ENCODE data around the gene MPRIP. TPM values are rescaled to one million over a fixed set of nuclear protein-coding genes. Genes with fewer than 3 reads are reported as not detected.
A peak's percentile ranks its signal among the peaks of the same experiment; 100 is the strongest.

MPRIP gene
- total RNA-seq, 2 experiments from 2014 or later = 196 to 207 TPM

DNA sequence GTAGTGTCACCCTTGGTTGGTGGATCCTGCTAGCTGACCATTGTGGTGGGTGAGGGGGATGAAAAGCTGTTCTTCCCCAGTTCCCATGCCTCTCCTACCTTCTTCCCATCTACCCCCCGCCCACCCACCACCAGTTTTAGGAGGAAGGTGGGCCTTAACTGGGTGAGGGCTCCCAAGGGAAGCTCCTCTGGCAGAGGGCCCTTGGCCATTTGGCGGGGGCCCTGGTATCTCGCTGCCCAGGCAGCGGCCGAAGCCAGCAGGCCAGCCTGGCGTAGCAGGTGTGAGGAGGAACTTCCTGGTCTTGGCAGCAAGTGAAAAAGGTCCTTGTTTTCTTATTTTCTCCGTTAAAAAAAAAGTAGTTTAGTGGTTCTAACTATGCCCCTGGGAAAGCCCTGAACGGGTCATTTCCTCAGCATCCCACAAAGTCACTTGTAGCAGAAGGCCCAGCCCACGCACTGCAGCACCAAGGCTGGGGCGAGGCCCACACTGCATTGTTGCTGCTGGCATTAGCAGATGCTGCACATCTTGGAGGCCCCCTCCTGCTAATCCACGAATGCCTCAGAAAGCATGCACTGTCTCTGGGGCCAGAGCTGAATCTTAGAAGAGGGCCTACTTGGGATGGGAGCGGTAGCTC lies 72.5 kb downstream of the MPRIP start:
- H3K36me3 Mint-ChIP-seq (ENCODE audit: low read depth) = no peaks in the 10 kb centered on the region
- H3K27me3 Mint-ChIP-seq = no peaks in the 10 kb centered on the region
- DNase-seq = no peak
- H3K27ac Mint-ChIP-seq = peak overlapping the region; percentile 60
- no peak overlapping the region for H3K4me3 Mint-ChIP-seq
- ChIA-PET POLR2A (no interaction called here), CTCF (no interaction called here)
- H3K4me1 Mint-ChIP-seq = peaks cover 64% of the 10 kb centered on the region
- no peaks in the 10 kb centered on the region for H3K9me3 Mint-ChIP-seq

DNA sequence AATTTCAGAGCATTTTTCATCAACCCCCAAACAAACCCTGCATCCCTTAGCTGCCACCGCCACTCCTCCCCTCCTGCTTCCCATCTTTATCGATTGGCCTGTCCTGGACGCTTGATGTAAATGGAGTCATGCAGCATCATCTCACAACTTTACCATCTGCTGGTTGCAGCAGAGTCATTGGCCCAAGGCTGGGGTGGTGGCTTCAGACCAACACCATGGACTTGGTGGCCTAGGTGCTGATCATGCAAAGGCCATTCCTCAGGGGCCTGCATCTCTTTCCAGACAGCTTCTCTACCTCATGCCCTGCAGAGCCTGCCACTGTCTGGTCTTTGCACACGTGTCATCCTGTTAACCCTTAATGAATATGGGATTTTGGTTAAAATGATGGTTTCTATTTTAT lies 73.4 kb downstream of the MPRIP start:
- DNase-seq = no peak
- Mint-ChIP-seq H3K4me3 (no peak overlapping the region), H3K36me3 (ENCODE audit: low read depth) (no peaks in the 10 kb centered on the region), H3K27ac (no peak overlapping the region), H3K4me1 (peaks cover 63% of the 10 kb centered on the region), H3K27me3 (no peaks in the 10 kb centered on the region), H3K9me3 (no peaks in the 10 kb centered on the region)
- POLR2A ChIA-PET = no interaction called here
- CTCF ChIA-PET = no interaction called here

- CTCF ChIA-PET = no interaction called here
- Mint-ChIP-seq H3K4me3 (no peak overlapping the region), H3K36me3 (ENCODE audit: low read depth) (no peaks in the 10 kb centered on the region), H3K4me1 (peaks cover 68% of the 10 kb centered on the region), H3K9me3 (no peaks in the 10 kb centered on the region), H3K27me3 (no peaks in the 10 kb centered on the region), H3K27ac (no peak overlapping the region)
- POLR2A ChIA-PET = no interaction called here
- DNase-seq = no peak
These were observed 74.1 kb downstream of the MPRIP start for GRCh38 chr17:17116406-17116805.

DNA sequence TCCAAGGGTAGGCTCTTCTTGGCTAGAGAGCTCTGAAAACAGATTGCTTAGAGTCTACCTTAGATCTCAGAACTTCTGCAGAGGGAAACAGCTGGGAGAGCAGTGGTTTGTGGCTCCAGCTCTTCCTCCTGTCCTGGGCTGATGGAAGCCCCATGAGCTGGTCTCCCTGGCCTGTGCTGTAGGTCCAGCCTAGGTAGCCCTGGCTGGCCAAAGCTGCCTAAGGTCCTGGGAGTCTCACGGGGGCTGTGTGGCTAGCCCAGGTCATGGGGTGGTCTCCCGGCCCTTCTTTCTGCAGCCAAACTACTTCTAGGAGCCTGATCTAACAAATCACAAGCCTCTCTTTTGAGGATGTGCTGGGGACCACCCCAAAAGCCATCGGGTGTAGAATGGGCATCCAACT lies 75.7 kb downstream of the MPRIP start:
- ChIA-PET CTCF (interaction anchor here (0.9 kb wide), 1 partner anchor 10 kb away, joined by 3 read pairs; no protein-coding TSS in a partner anchor), POLR2A (no interaction called here)
- Mint-ChIP-seq H3K9me3 (no peaks in the 10 kb centered on the region), H3K27me3 (no peaks in the 10 kb centered on the region), H3K36me3 (ENCODE audit: low read depth) (no peaks in the 10 kb centered on the region), H3K27ac (peak overlapping the region; percentile 93), H3K4me1 (peaks cover 76% of the 10 kb centered on the region), H3K4me3 (no peak overlapping the region)
- DNase-seq = no peak

- no peaks in the 10 kb centered on the region for H3K36me3 Mint-ChIP-seq (ENCODE audit: low read depth)
- ChIA-PET CTCF (no interaction called here), POLR2A (no interaction called here)
- H3K4me3 Mint-ChIP-seq = no peak overlapping the region
- H3K4me1 Mint-ChIP-seq = peaks cover 78% of the 10 kb centered on the region
- no peaks in the 10 kb centered on the region for H3K9me3 Mint-ChIP-seq
- H3K27me3 Mint-ChIP-seq = no peaks in the 10 kb centered on the region
- no peak for DNase-seq
- peak overlapping the region; percentile 93 for H3K27ac Mint-ChIP-seq
These were observed 76.1 kb downstream of the MPRIP start for GRCh38 chr17:17118399-17118798.

DNA sequence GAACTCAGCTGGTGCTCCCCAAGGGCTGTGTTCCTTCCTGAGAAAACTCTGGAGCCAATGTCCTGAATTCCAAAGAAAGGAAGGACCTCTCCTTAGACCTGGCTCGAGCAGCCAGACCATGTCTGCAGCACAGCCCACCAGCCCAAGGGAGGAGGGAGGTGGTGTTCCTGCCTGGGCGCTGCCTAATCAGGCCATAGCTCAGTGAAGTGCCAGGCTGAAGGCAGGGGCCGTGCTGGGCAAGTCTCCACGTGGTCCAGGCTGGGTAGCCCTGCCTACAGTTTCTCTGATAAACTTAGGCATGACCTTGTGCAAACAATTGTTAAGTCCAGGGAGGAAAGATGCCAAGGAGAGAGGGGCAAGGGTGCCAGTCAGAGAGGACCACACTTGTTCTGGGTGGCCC lies 76.8 kb downstream of the MPRIP start:
- Mint-ChIP-seq H3K4me1 (peaks cover 78% of the 10 kb centered on the region), H3K4me3 (no peak overlapping the region), H3K27me3 (no peaks in the 10 kb centered on the region), H3K36me3 (ENCODE audit: low read depth) (no peaks in the 10 kb centered on the region), H3K27ac (peak overlapping the region; percentile 93), H3K9me3 (no peaks in the 10 kb centered on the region)
- ChIA-PET POLR2A (interaction anchor here (0.7 to 2.5 kb wide), 7 partner anchors 9 to 117 kb away, joined by 3 to 8 read pairs (median 5); partner anchors contain the start of gene FLCN), CTCF (interaction anchor here (1.0 to 1.2 kb wide), 2 partner anchors 9 to 118 kb away, joined by 3 read pairs; partner anchors contain the start of gene FLCN)
- no peak for DNase-seq

DNA sequence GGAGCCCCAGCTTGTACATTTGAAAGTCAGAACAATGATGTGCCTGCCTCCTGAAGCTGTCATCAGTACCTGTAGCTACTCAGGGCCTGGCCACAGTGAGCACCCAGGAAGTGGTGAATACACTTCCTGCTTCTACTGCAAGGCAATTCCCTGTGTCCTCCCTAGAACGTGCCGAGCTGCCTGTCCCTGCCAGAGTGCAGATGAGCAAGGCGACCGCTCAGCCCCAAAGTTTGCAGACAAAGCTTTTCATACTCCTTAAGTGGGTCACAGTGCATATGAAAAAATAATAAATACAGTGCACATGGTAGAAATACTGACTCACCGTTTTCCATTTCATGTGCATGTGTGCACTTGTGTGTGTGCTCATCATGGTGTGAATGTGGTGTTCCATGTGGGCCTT lies 77.3 kb downstream of the MPRIP start:
- Mint-ChIP-seq H3K4me3 (no peak overlapping the region), H3K9me3 (no peaks in the 10 kb centered on the region), H3K4me1 (peaks cover 77% of the 10 kb centered on the region), H3K27me3 (no peaks in the 10 kb centered on the region), H3K27ac (peak overlapping the region; percentile 93), H3K36me3 (ENCODE audit: low read depth) (no peaks in the 10 kb centered on the region)
- DNase-seq = peak; percentile 78
- POLR2A ChIA-PET = interaction anchor here (0.7 to 2.5 kb wide), 8 partner anchors 9 to 161 kb away, joined by 3 to 8 read pairs (median 4); partner anchors contain the start of gene FLCN
- CTCF ChIA-PET = interaction anchor here (1.0 to 1.2 kb wide), 2 partner anchors 9 to 118 kb away, joined by 3 read pairs; partner anchors contain the start of gene FLCN

- no peak overlapping the region for H3K4me3 Mint-ChIP-seq
- POLR2A ChIA-PET = interaction anchor here (0.9 to 2.5 kb wide), 6 partner anchors 10 to 184 kb away, joined by 3 to 8 read pairs (median 3); partner anchors contain the start of genes FLCN and PLD6
- H3K27me3 Mint-ChIP-seq = no peaks in the 10 kb centered on the region
These were observed 78.0 kb downstream of the MPRIP start for GRCh38 chr17:17120294-17120693.

GRCh38 chr17:17120701-17121100 lies 78.4 kb downstream of the MPRIP start:
- Mint-ChIP-seq H3K9me3 (no peaks in the 10 kb centered on the region), H3K36me3 (ENCODE audit: low read depth) (no peaks in the 10 kb centered on the region), H3K4me1 (peaks cover 77% of the 10 kb centered on the region), H3K4me3 (no peak overlapping the region), H3K27me3 (no peaks in the 10 kb centered on the region), H3K27ac (peak overlapping the region; percentile 93)
- CTCF ChIA-PET = interaction anchor here (0.8 to 1.0 kb wide), 2 partner anchors 10 to 21 kb away, joined by 3 read pairs; no protein-coding TSS in a partner anchor
- POLR2A ChIA-PET = interaction anchor here (1.1 to 2.5 kb wide), 5 partner anchors 11 to 183 kb away, joined by 3 to 8 read pairs (median 3); partner anchors contain the start of genes FLCN and PLD6
- no peak for DNase-seq

More at GRCh38 chr17:17120294-17120693, 78.0 kb downstream of the MPRIP start:
- Mint-ChIP-seq H3K4me1 (peaks cover 77% of the 10 kb centered on the region), H3K9me3 (no peaks in the 10 kb centered on the region), H3K36me3 (ENCODE audit: low read depth) (no peaks in the 10 kb centered on the region), H3K27ac (peak overlapping the region; percentile 93)
- no peak for DNase-seq
- CTCF ChIA-PET = interaction anchor here (0.8 to 1.2 kb wide), 2 partner anchors 8 to 21 kb away, joined by 3 read pairs; no protein-coding TSS in a partner anchor

GRCh38 chr17:17121162-17121561 lies 78.9 kb downstream of the MPRIP start:
- DNase-seq = no peak
- POLR2A ChIA-PET = interaction anchor here (1.1 to 2.5 kb wide), 5 partner anchors 11 to 183 kb away, joined by 3 to 8 read pairs (median 3); partner anchors contain the start of genes FLCN and PLD6
- Mint-ChIP-seq H3K27me3 (no peaks in the 10 kb centered on the region), H3K4me1 (peaks cover 79% of the 10 kb centered on the region), H3K36me3 (ENCODE audit: low read depth) (no peaks in the 10 kb centered on the region), H3K27ac (peak overlapping the region; percentile 93), H3K9me3 (no peaks in the 10 kb centered on the region), H3K4me3 (no peak overlapping the region)
- CTCF ChIA-PET = interaction anchor here (0.8 to 1.3 kb wide), 4 partner anchors 9 to 21 kb away, joined by 3 to 5 read pairs (median 3); no protein-coding TSS in a partner anchor

DNA sequence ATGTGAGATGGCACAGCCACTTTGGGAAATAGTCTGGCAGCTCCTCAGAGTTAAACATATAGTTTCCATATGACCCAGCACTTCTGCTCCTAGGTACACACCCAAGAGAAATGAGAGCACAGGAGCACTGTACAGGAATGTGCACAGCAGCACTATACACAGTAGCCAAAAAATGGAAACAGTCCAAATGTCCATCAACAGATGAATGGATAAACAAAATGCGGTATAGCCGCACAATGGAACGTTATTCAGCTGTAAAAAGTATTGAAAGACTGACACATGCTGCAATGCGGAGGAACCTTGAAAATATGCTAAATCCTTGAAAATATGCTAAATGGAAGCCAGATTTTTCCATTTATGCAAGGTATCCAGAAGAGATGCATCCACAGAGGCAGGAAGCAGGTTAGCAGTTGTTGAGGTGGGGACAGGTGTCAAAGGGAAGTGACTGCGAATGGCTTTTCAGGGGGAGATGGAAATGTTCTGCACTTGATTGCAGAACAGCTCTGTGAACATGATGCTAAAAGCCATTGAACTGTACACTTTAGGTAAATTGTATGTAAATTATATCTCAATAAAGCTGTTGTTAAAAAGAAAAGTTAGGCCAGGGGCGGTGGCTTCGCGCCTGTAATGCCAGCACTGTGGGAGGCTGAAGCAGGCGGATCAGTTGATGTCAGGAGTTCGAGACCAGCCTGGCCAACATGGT lies 80.7 kb downstream of the MPRIP start:
- no peak overlapping the region for H3K27ac Mint-ChIP-seq
- H3K9me3 Mint-ChIP-seq = no peaks in the 10 kb centered on the region

DNA sequence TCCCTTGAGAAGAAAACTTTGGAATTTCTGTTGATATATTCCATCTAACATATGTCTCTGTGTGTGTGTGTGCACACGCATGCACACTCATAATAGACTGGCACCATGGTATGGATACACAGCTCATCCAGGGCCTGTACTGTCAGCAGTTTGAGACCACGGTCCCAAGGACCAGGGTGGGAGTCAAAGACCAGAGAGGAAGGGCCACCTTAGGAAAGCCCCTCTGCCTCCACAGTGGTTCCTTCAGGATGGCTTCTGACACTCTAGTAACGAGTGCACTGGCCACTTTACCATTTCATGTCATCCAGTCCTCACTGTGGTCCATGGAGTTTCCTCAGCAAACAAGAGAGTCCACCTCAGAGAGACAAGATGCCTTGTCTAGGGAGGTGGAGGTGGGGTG lies 82.1 kb downstream of the MPRIP start:
- Mint-ChIP-seq H3K27me3 (no peaks in the 10 kb centered on the region), H3K4me3 (no peak overlapping the region), H3K4me1 (peaks cover 67% of the 10 kb centered on the region), H3K9me3 (no peaks in the 10 kb centered on the region), H3K36me3 (ENCODE audit: low read depth) (peaks cover 5% of the 10 kb centered on the region), H3K27ac (peak overlapping the region; percentile 36)
- no peak for DNase-seq
- ChIA-PET CTCF (no interaction called here), POLR2A (interaction anchor here (1.5 kb wide), 1 partner anchor 136 kb away, joined by 3 read pairs; no protein-coding TSS in a partner anchor)

More for the DNA sequence above, 80.7 kb downstream of the MPRIP start:
- CTCF ChIA-PET = interaction anchor here (1.2 to 1.3 kb wide), 2 partner anchors 14 to 19 kb away, joined by 3 to 5 read pairs; no protein-coding TSS in a partner anchor
- H3K36me3 Mint-ChIP-seq (ENCODE audit: low read depth) = peaks cover 5% of the 10 kb centered on the region
- H3K4me1 Mint-ChIP-seq = peaks cover 81% of the 10 kb centered on the region
- DNase-seq = no peak
- POLR2A ChIA-PET = no interaction called here
- H3K27me3 Mint-ChIP-seq = no peaks in the 10 kb centered on the region
- no peak overlapping the region for H3K4me3 Mint-ChIP-seq
